Thyroid gland (tissue), 4 donors: ENCODE results near the gene CAPS2. TPM values are rescaled to one million over a fixed set of nuclear protein-coding genes. Genes with fewer than 3 reads are reported as not detected.
A peak's percentile ranks its signal among the peaks of the same experiment; 100 is the strongest.

ENCODE experiments used
- DNase-seq, 2 donors: peaks; one replicate each; pipeline ENCODE4 v3.0.0-alpha.2; 2019
- H3K27ac ChIP-seq, 3 donors: fragments of 200-600 bp; sonication (generic); 1 replicate in 2 of 3; 2 replicates in 1 of 3; pipeline ENCODE4 v1.5.1; 2016 to 2019; ENCODE audit warnings: mild to moderate bottlenecking in 1 of 3, moderate library complexity in 1 of 3
- H3K27me3 ChIP-seq: fragments of 200-600 bp; sonication (generic); one replicate; pipeline ENCODE4 v1.5.1; 2019
- H3K36me3 ChIP-seq, 2 donors: fragments of 200-600 bp; sonication (generic); one replicate each; pipeline ENCODE4 v1.5.1; 2016 to 2019
- H3K4me1 ChIP-seq, 2 donors: fragments of 200-600 bp; sonication (generic); one replicate each; pipeline ENCODE4 v1.5.1; 2017 to 2019
- H3K4me3 ChIP-seq, 3 donors: fragments of 200-600 bp; sonication (generic); replicated peaks in 1 of 3; 1 replicate in 2 of 3; 2 replicates in 1 of 3; pipeline ENCODE4 v1.5.1; 2016; ENCODE audit warnings: mild to moderate bottlenecking in 1 of 3
- H3K9me3 ChIP-seq: fragments of 200-600 bp; sonication (generic); one replicate; pipeline ENCODE4 v1.5.1; 2017
- CTCF ChIP-seq, 6 experiments: fragments of 200-600 bp in 3 of 6; fragments of 450-650 bp in 3 of 6; sonication (generic) in 3 of 6; IDR thresholded peaks; one replicate each; pipeline ENCODE4 v1.5.1; 2016 to 2019; ENCODE audit warnings: antibody characterized with exemption in 6 of 6, mild to moderate bottlenecking in 2 of 6, inconsistent platforms in 1 of 6, moderate library complexity in 1 of 6
- POLR2A ChIP-seq, 2 donors: fragments of 450-650 bp; IDR thresholded peaks; one replicate each; pipeline ENCODE4 v1.6.1; 2017; ENCODE audit warnings: antibody characterized with exemption in 2 of 2, mild to moderate bottlenecking in 2 of 2, moderate library complexity in 1 of 2
- whole genome bisulfite sequencing, 2 donors: methylation state at CpG; one replicate each; pipeline ENCODE4 v1.1.5; 2017; 5-methylcytosine and 5-hydroxymethylcytosine counted together
- intact Hi-C: fragments of 100-400 bp; cut with DNase I; formaldehyde crosslinking; loops from one replicate; pipeline ENCODE4 v1.15.1; 2023
- total RNA-seq, 4 donors: library from RNA; depleted of rRNA; stranded (reverse); fragments of >200 nt; gene quantifications; one replicate each; pipeline ENCODE4 v1.2.3, GENCODE V29; 2016

CAPS2 gene
- total RNA-seq, 4 donors from 2014 or later: 19.2 to 38.9 (median 25.6) TPM

GRCh38 chr12:75345531-75345930 is 15.4 kb upstream of the CAPS2 start:
- H3K9me3 ChIP-seq: no peaks in the 10 kb centered on the region
- WGBS, 2 donors: 87 to 88% methylated on average over 2 of the region's 2 CpGs
- no peak overlapping the region for H3K27ac ChIP-seq
- H3K4me1 ChIP-seq: no peaks in the 10 kb centered on the region
- no peak for DNase-seq
- H3K36me3 ChIP-seq: no peaks in the 10 kb centered on the region
- no peaks in the 10 kb centered on the region for H3K27me3 ChIP-seq
- TF ChIP-seq CTCF (IDR thresholded peaks at IDR 0.05) (no peak), POLR2A (IDR thresholded peaks at IDR 0.05) (no peak)
- no peak overlapping the region for H3K4me3 ChIP-seq
- intact Hi-C loops: no loop called here

DNA sequence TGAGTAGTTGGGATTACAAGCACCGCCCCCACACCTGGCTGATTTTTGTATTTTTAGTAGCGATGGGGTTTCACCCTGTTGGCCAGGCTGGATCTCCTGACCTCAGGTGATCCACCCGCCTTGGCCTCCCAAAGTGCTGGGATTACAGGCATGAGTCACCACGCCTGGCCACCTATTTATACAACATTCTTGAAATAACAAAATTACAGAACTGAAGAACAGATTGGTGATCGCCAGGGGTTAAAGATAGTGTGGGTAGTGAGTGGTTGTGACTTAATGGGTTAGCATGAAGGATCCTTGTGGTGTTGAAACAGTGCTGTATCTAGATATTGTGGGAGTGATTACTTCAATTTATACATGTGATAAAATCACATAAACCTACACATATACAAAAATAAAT is 11.7 kb upstream of the CAPS2 start:
- WGBS, 2 donors: 92 to 97% methylated on average over 5 of the region's 5 CpGs
- no peak for TF ChIP-seq POLR2A (IDR thresholded peaks at IDR 0.05)
- DNase-seq: no peak

DNA sequence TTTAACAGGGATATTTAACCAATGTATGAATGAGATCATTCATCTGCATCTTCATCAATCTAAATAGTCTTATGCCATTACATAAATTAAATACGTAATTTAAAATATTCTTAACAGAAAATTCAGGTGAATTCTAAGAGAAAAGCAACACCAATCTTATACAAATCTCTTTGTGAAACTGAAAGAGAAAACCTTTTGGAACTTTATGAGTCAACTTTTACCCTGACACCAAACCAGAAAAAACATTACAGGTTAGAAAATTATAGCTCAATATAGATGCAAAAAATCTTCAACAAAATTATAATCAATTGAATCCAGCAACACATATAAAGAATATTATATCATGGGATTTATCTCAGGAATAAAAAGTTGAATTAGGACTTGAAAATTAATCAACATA is 7.8 kb upstream of the CAPS2 start:
- Histone ChIP-seq H3K9me3 (no peaks in the 10 kb centered on the region), H3K36me3 (no peaks in the 10 kb centered on the region), H3K4me3 (no peak overlapping the region), H3K27ac (no peak overlapping the region), H3K27me3 (no peaks in the 10 kb centered on the region), H3K4me1 (no peaks in the 10 kb centered on the region)
- intact Hi-C loops: no loop called here
- DNase-seq: no peak
- TF ChIP-seq CTCF (IDR thresholded peaks at IDR 0.05): no peak
- WGBS, 2 donors: 90 to 92% methylated on average over 1 of the region's 1 CpG

More for the DNA sequence above, 11.7 kb upstream of the CAPS2 start:
- intact Hi-C loops: no loop called here
- Histone ChIP-seq H3K36me3 (no peaks in the 10 kb centered on the region), H3K9me3 (no peaks in the 10 kb centered on the region), H3K4me3 (no peak overlapping the region), H3K27me3 (no peaks in the 10 kb centered on the region), H3K27ac (no peak overlapping the region), H3K4me1 (no peaks in the 10 kb centered on the region)

DNA sequence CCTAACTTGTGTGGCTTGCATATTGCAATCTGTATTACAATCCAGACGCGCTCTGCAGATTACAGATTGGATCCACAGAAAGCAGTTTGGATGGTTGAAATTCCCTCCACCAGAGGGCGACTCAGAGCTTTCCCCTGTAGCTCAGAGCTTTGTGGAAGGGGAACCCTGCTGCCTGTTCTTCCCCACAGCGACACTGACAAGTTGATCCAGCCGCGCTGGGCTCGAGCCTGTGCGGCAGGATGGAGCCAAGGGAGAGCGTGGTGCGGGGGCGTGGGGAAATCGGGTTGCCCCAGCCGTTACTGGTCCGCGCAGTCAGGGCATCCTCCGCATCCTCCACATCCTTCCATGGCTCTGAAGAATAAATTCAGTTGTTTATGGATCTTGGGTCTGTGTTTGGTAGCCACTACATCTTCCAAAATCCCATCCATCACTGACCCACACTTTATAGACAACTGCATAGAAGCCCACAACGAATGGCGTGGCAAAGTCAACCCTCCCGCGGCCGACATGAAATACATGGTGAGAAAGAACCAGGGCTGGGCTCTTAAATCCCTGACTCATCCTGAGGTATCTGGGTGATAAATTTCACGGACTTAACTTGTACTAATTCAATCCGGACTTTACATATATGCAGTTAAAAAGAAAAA is 4.4 kb upstream of the CAPS2 start, which contains the start of gene GLIPR1L1:
GLIPR1L1 (plus strand) TSS at position 287 of the 647 bp plus-strand sequence; CDS start at position 346, 59 bp downstream.
- peak; percentile 89 to 93 for DNase-seq
- Histone ChIP-seq H3K4me1 (peaks cover 0 to 2% of the 10 kb centered on the region in 2 donors), H3K27ac (no peak within 1 kb of the TSS), H3K4me3 (peak within 1 kb of the TSS in 2 of 3 donors; percentile 6 to 25), H3K27me3 (no peaks in the 10 kb centered on the region), H3K9me3 (no peaks in the 10 kb centered on the region), H3K36me3 (no peaks in the 10 kb centered on the region)
- intact Hi-C loops: no loop called here
- peak; percentile 77 to 91 (median 85) for TF ChIP-seq CTCF (IDR thresholded peaks at IDR 0.05)
- TF ChIP-seq POLR2A (IDR thresholded peaks at IDR 0.05): no peak
- WGBS, 2 donors: 6 to 9% methylated on average over 20 to 23 of the region's 23 CpGs

- no peak for TF ChIP-seq POLR2A (IDR thresholded peaks at IDR 0.05)
- no peak for TF ChIP-seq CTCF (IDR thresholded peaks at IDR 0.05)
- H3K27ac ChIP-seq: no peak overlapping the region
- intact Hi-C loops: no loop called here
- no peaks in the 10 kb centered on the region for H3K9me3 ChIP-seq
- no peak overlapping the region for H3K4me3 ChIP-seq
- no peaks in the 10 kb centered on the region for H3K27me3 ChIP-seq
- no peaks in the 10 kb centered on the region for H3K36me3 ChIP-seq
- H3K4me1 ChIP-seq: peaks cover 0 to 5% of the 10 kb centered on the region in 2 donors
- DNase-seq: no peak
- WGBS, 2 donors: 91 to 96% methylated on average over 1 of the region's 1 CpG
Measured at GRCh38 chr12:75327642-75328041, 2.5 kb downstream of the CAPS2 start.
